Measurements from ENCODE around the gene SLC22A23.

SLC22A23 gene

GRCh38 chr6:3290931-3291211 is 166.0 kb downstream of the SLC22A23 start:
- DNase-seq: no peak
- H3K9me3 Mint-ChIP-seq: no peaks in the 10 kb centered on the region
- H3K4me1 Mint-ChIP-seq: no peaks in the 10 kb centered on the region
- ATAC-seq: no peak
- H3K27me3 Mint-ChIP-seq: no peaks in the 10 kb centered on the region
- H3K4me3 Mint-ChIP-seq: no peak overlapping the region
- no peak overlapping the region for H3K27ac Mint-ChIP-seq

GRCh38 chr6:3290149-3290930 is 166.5 kb downstream of the SLC22A23 start:
- peak overlapping the region in 1 of 2 donors; percentile 42 for H3K27ac Mint-ChIP-seq

GRCh38 chr6:3289664-3290055 is 167.2 kb downstream of the SLC22A23 start:
- peak overlapping the region in 1 of 2 donors; percentile 42 for H3K27ac Mint-ChIP-seq
- no peaks in the 10 kb centered on the region for H3K4me1 Mint-ChIP-seq
- H3K27me3 Mint-ChIP-seq: no peaks in the 10 kb centered on the region
- no peak overlapping the region for H3K4me3 Mint-ChIP-seq
- no peak for DNase-seq
- ATAC-seq: peak; percentile 13
- H3K9me3 Mint-ChIP-seq: no peaks in the 10 kb centered on the region

More at GRCh38 chr6:3290149-3290930, 166.5 kb downstream of the SLC22A23 start:
- no peak overlapping the region for H3K4me3 Mint-ChIP-seq
- H3K4me1 Mint-ChIP-seq: no peaks in the 10 kb centered on the region
- no peaks in the 10 kb centered on the region for H3K9me3 Mint-ChIP-seq
- ATAC-seq: no peak
- H3K27me3 Mint-ChIP-seq: no peaks in the 10 kb centered on the region
- DNase-seq: no peak

- DNase-seq: no peak
- ATAC-seq: peak; percentile 29
- H3K4me1 Mint-ChIP-seq: no peaks in the 10 kb centered on the region
- H3K9me3 Mint-ChIP-seq: no peaks in the 10 kb centered on the region
- H3K4me3 Mint-ChIP-seq: no peak overlapping the region
- H3K27ac Mint-ChIP-seq: peak overlapping the region in 1 of 2 donors; percentile 27
- H3K27me3 Mint-ChIP-seq: no peaks in the 10 kb centered on the region
Measured at GRCh38 chr6:3288711-3289663, 167.9 kb downstream of the SLC22A23 start.

- Mint-ChIP-seq H3K9me3 (no peaks in the 10 kb centered on the region), H3K27ac (peak overlapping the region in 1 of 2 donors; percentile 77)
- no peak for ATAC-seq
Measured at GRCh38 chr6:3287976-3288707, 168.7 kb downstream of the SLC22A23 start.

GRCh38 chr6:3287308-3287707 is 169.5 kb downstream of the SLC22A23 start:
- DNase-seq: no peak
- Mint-ChIP-seq H3K9me3 (no peaks in the 10 kb centered on the region), H3K27ac (no peak overlapping the region), H3K27me3 (no peaks in the 10 kb centered on the region), H3K4me1 (no peaks in the 10 kb centered on the region), H3K4me3 (no peak overlapping the region)
- ATAC-seq: no peak

More at GRCh38 chr6:3287976-3288707, 168.7 kb downstream of the SLC22A23 start:
- Mint-ChIP-seq H3K27me3 (no peaks in the 10 kb centered on the region), H3K4me1 (no peaks in the 10 kb centered on the region), H3K4me3 (no peak overlapping the region)
- DNase-seq: no peak

GRCh38 chr6:3286641-3287171 is 170.1 kb downstream of the SLC22A23 start:
- no peak for ATAC-seq
- Mint-ChIP-seq H3K4me3 (no peak overlapping the region), H3K27ac (no peak overlapping the region)

GRCh38 chr6:3285732-3286131 is 171.1 kb downstream of the SLC22A23 start:
- Mint-ChIP-seq H3K4me1 (no peaks in the 10 kb centered on the region), H3K9me3 (no peaks in the 10 kb centered on the region), H3K4me3 (no peak overlapping the region), H3K27ac (no peak overlapping the region), H3K27me3 (no peaks in the 10 kb centered on the region)
- DNase-seq: no peak
- no peak for ATAC-seq

More at GRCh38 chr6:3286641-3287171, 170.1 kb downstream of the SLC22A23 start:
- H3K9me3 Mint-ChIP-seq: no peaks in the 10 kb centered on the region
- no peaks in the 10 kb centered on the region for H3K27me3 Mint-ChIP-seq
- DNase-seq: no peak
- no peaks in the 10 kb centered on the region for H3K4me1 Mint-ChIP-seq

- no peak for DNase-seq
- ATAC-seq: no peak
- Mint-ChIP-seq H3K27me3 (no peaks in the 10 kb centered on the region), H3K27ac (peak overlapping the region in 1 of 2 donors; percentile 84), H3K4me1 (no peaks in the 10 kb centered on the region), H3K4me3 (no peak overlapping the region), H3K9me3 (no peaks in the 10 kb centered on the region)
Measured at GRCh38 chr6:3285049-3285639, 171.7 kb downstream of the SLC22A23 start.

- H3K9me3 Mint-ChIP-seq: no peaks in the 10 kb centered on the region
- H3K27me3 Mint-ChIP-seq: no peaks in the 10 kb centered on the region
- H3K27ac Mint-ChIP-seq: peak overlapping the region in 1 of 2 donors; percentile 84
- ATAC-seq: no peak
- no peaks in the 10 kb centered on the region for H3K4me1 Mint-ChIP-seq
- DNase-seq: no peak
- no peak overlapping the region for H3K4me3 Mint-ChIP-seq
Measured at GRCh38 chr6:3284436-3284876, 172.4 kb downstream of the SLC22A23 start.

- Mint-ChIP-seq H3K9me3 (no peaks in the 10 kb centered on the region), H3K4me1 (no peaks in the 10 kb centered on the region), H3K27me3 (no peaks in the 10 kb centered on the region), H3K4me3 (no peak overlapping the region), H3K27ac (peak overlapping the region in 1 of 2 donors; percentile 13)
- DNase-seq (no peak), ATAC-seq (no peak)
Measured at GRCh38 chr6:3283641-3284435, 173.0 kb downstream of the SLC22A23 start.

- H3K4me3 Mint-ChIP-seq: no peak overlapping the region
- no peaks in the 10 kb centered on the region for H3K9me3 Mint-ChIP-seq
- no peak overlapping the region for H3K27ac Mint-ChIP-seq
- DNase-seq (no peak), ATAC-seq (no peak)
- no peaks in the 10 kb centered on the region for H3K4me1 Mint-ChIP-seq
- H3K27me3 Mint-ChIP-seq: no peaks in the 10 kb centered on the region
Measured at GRCh38 chr6:3283241-3283640, 173.6 kb downstream of the SLC22A23 start.

- Mint-ChIP-seq H3K4me3 (no peak overlapping the region), H3K4me1 (no peaks in the 10 kb centered on the region), H3K27me3 (no peaks in the 10 kb centered on the region), H3K9me3 (no peaks in the 10 kb centered on the region), H3K27ac (no peak overlapping the region)
- no peak for ATAC-seq
- no peak for DNase-seq
Measured at GRCh38 chr6:3282476-3283236, 174.2 kb downstream of the SLC22A23 start.
